Activated T-helper 1 cell treated with anti-CD3 and anti-CD28 coated beads, Interleukin-2, amount 50 U/mL, for 16 hours (primary cell): ENCODE measurements around the gene PCDH9.

Experiments
- DNase-seq, 2 donors: peaks; one replicate each; pipeline ENCODE4 v3.0.0-alpha.2; 2020; ENCODE audit warnings: low read depth in 1 of 2, low spot score in 1 of 2

Gene PCDH9

DNA sequence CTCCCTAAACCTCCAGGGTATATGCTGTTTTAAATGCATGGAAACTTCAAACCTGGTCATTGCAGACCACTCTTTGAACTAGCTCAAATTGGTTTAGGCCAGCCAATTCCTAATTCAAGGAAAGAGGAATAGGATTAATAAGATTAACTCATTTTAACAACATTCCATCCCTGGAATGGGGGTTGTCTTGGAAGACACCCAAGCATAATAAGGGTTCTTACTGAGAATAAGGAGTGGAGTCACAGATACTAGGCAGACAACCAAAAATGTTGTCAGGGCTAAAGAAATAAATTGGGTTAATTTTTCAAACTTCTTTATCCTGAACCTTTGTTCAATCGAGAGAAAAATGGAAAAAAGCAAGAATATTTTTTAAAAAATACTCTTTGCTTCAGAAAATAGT lies 186.2 kb downstream of the PCDH9 start:
- DNase-seq = no peak

DNA sequence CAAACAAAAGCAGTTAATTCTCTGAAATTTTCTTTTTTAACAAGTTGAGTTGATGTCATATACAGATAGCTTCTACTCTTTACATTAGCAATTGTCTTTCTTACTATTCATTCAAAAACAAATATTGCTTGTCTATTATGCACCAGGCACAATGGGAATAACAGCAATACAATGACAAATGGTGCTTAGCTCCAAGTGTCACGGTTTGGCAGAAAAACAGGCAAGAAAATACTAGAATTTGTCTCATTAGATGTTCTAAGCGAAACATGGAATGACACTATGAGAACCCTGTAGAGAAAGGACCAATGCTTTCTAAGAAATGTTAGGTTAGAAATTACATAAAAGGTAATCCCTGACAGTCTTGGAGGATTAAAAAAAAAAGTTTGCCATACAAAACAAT lies 187.6 kb downstream of the PCDH9 start:
- DNase-seq = no peak

DNA sequence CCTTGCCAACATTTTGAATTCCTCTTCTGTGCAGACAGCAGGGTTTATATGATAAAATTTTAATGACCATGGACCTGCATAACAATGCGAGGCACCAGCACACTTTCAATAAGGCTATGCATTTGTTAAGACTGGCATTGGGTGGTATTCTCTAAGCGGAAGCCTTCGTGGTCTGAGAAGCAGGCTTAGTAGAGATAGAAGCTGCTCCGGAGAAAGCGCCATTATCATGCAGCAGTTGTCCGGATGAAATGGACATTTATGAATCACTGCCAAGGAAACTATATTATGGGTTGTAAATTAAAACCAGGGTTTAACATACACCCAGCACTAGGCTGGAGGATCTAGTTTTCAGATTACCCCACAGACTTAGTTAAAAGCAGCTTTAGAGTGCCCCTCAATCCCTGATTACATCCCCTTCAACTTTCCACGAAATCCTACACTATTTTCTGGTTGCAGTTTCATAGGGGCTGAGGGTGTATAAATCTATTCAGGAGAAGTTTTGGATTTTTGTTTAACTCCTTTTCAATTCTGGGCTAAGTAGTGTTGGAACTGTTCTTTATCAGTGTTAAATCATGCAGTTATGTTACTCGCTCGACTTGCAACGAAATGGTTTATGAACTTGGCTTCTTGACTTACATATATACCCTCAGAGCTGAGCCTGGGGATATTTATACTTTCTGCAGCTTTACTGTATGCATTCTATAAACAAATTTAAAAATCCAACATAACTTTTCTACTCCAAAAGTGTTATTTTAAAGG lies 193.3 kb downstream of the PCDH9 start:
- no peak for DNase-seq

DNA sequence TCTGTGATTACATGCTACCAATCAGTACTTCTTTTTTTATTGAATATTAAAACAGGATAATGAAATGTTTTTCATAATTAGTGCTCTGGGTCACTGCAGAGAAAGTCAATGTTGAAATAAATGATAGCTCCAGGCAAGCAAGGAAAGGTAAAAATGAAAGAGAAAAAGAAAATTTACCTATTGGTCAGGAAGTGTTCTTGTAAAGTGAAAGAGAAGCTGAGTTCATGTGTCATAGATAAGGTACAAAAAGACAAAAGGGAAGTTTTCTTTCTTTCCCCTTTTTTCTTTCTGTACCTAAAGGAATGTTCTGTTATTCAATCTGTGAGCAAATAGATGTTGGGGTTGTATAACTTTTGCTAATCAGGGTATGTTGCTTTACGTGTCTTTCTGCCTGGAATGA lies 197.0 kb downstream of the PCDH9 start:
- no peak for DNase-seq

DNA sequence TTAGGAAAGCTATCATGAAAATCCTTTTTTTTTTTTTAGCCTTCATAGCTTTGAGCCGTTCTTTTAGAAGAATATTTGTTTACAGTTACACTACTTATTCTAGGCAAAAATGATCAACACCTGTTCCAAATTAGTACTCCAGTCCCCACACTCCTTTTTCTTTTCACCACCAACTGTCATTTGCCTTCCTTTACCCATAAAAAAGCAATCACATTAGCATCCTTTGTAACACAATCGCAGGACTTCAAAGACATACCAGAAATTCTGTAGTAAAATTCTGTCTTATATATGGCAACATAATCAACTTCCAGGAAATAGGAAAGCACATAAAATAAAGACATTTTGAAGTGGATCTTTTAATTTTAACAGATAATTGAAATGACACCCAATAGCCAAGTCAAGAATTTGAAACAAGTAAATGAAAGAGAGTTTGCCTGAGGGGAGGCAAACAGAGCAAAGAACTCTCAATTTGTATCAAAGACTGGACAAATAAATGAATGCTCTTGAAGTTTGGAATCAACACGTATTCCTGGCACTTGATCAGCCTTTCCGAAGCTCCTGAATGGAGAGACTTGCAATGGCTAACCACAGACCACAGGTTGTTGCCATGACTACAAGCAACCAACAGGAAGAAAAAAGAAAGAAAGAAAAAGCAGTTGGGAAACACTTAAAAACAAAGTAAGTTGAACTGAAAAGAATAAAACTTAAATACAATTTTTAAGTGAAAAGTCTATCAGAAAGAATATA lies 206.8 kb downstream of the PCDH9 start:
- DNase-seq = no peak

DNA sequence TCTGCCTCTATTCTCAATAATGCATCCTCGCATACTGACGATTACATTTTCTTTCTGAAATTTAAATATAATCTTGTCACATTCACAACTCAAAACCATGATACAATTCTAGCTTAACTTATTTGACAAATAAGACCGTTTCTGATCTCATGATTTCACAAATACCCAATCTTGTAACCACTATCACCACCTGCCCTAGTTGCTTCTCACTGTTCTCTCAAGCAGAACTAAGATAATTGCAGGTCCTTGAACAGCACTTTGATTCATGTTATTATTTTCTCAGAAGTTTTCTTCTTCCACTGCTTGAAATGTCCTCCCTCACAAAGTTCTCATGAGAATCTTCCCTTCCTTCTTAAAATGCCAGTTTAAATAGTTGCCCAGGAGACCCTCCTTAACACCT lies 211.4 kb downstream of the PCDH9 start:
- DNase-seq = no peak

DNA sequence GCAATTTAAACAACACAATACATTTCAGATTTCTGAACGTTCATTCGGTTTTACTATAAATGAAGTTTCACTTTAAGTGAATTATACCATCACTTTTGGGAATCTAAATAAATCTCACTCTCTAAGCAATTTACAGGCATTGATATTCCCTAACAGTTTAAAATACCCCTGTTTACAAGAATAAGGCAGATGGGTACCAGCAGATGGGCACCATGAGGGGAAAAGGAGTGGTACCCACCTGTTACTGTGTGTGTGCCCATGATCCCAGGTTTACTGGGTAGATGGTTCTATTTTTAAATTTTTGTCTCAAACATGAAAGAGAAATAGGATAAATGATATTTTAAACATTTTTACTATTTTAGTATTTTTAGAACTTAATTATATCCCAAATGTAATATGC lies 212.9 kb downstream of the PCDH9 start:
- no peak for DNase-seq

DNA sequence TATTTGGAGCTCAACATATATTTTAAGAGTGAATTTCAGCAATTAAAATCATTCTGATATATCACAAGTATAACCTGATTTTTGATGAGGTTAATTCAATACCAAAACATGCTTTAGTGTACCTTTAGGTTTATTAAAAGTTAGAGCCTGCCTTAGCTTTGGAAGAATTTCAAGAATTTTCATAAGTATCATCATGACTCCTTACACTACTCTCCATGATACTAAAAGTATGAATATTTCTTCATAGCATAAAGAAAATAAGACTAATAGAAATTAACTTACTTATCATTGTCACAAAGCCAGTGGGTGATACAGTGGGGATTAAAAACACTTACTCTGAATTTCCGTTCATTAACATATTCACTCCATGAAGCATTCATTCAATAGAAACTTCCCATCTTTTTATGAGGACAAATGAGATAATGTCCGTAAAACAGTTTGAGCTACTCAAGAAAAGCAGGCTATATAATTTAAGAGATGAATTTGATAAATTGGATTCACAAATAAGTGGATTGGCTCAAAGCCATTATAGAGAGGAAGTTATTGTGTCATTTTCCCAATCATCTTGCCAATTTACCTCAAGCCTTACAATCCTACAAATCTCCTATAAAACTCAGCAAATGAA lies 214.0 kb downstream of the PCDH9 start:
- DNase-seq = no peak

DNA sequence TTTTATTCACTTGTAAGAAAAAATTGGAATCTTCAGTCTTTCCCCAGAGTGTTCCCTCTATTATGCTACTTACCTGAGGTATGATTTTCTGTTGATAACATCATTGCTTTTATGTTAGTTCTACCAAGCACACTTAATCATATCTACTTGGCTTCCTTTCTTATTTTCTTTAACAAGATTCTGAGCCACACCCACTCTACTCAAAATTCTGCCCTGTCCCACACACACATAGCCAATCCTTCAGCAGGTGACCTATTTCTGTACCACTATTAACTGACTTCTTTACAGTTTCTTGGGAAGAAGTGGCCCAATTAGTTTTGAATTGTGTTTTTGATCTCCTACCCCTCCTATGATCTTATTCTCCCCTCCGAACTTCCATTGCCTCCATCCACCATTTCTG lies 215.7 kb downstream of the PCDH9 start:
- no peak for DNase-seq

DNA sequence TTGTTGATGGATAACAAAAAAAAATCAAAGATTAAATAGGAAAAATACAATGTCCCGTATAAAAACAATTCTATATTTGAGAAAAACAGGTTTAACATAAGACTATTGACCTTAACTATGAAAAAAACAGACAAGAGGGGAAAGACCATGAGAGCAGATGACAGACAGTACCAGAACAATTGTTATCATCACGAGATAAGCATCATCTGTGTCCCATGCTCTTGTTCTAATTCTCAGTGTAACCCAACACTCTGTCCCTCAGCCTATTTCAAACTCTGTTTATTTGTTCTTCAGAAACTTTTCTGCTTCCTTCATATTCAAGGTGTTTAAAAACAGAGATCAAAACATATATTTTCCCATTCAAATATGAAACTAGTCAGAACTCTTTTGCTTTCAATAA lies 216.4 kb downstream of the PCDH9 start:
- DNase-seq = no peak

DNA sequence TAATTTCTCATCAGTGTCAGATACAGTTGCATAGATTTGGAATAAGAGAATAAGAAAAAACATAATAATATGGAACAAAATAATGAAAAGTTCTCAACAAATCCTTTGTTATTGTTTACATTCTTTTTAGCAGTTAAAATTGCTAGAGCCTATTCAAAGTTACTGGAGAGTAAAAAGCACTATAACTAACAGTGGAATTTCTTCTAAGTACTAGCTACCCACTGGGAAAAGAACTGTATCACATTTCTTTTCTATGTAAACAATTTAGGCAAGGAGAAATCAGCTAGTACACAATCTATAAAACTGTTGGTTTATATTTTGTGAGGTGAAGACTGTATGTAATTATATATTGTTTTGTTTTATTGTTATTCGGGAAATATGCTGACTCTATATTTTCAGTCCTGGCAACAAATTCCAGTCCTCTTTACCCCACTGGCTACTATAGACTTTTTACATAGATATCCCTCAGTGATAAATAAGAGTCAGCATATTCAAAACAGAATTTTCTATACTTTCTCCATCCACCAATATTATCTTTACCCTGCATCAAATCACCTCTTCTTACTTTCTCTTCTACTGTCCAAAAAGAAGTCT lies 222.0 kb downstream of the PCDH9 start:
- DNase-seq = no peak

DNA sequence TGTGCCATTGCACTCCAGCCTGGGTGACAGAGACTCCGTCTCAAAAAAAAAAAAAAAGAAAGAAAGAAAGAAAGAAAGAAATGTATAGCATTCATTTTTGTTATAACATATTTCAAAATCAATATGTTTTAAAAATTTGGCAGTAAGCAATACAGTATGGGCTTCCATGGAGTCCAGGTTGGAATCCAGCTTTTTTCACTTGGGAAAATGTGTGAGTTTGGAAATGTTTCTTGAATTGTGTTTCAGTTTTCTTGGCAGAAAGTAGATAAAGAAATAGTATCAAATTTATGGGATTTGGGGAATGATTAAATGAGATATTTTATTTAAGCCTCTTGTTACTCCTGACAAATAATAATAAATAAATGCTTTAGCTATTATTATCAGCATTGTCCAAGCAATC lies 225.6 kb downstream of the PCDH9 start:
- no peak for DNase-seq

DNA sequence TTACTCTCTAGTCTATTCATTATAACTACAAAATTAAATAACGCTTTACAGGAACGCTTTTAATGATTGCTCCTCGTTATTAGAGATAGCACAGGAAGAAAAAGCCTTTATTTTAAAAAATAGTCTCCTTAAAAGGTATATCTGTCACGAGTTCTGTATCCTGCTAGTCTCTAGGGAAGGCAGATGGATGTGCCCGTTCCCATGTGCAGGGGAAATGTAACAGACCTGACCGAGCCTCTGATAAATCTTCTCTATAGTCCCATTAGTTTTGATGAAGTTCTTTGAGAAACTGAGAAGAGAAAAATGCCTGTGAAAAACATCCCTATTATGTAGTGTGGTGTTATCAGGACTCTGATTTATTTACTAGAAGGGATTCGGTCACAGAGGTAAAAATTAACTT lies 226.4 kb downstream of the PCDH9 start:
- DNase-seq = no peak

DNA sequence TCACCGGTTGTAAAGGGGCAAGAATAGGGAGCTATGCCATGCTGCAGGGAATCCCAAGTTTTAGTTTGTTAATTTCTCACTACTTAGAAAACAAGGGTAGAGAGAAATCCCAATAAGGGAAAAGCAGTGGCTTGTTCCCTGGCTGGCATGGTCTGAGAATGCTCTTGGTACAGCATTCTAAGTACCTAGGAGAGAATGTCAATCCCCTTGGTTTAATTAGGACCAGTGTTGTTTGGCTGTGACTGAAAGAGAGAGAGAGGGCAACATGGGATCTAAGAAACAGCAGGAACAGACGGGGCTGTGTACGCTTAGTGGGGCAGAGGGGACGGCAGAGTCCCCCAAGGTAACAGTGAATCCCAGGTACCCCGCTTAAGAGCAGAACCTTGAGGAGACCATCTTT lies 228.8 kb downstream of the PCDH9 start:
- no peak for DNase-seq

DNA sequence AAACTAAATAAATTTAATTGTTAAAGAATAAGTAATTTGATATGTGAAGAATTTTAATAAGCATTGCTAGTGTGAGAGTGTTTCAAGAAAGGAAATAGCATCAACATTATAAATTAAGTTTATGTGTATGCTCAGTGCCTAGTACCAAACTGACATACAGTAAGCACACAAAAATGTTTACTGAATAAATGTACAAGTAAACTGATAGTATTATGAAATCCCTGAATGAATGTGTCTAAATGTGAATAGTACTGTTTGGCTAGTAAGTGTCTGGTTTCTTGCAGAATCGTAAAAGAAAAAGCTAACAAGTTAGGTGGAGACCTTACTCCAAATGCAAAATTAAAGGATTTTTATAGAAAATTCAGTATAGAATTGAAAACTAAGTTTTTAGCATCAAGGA lies 233.6 kb downstream of the PCDH9 start:
- DNase-seq = no peak

DNA sequence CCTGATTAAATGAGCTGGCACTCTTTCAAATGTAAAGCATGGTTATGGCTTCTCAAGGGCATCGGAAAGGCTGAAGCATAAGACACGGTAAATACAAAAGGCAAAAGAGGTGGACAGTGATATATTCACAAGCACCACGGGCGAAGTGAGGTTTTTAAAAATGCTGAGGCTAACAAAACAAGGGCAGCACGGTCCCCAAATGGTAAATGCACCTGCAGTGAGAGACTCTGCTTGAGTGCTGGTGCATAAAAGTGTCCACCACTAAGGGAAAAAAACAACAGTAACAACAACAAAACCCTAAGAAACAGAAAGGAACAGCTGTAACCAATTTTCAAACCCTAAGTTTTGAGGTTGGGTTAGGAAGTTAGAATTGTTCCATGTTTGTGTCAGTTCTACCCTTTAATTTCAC lies 234.9 kb downstream of the PCDH9 start:
- no peak for DNase-seq

DNA sequence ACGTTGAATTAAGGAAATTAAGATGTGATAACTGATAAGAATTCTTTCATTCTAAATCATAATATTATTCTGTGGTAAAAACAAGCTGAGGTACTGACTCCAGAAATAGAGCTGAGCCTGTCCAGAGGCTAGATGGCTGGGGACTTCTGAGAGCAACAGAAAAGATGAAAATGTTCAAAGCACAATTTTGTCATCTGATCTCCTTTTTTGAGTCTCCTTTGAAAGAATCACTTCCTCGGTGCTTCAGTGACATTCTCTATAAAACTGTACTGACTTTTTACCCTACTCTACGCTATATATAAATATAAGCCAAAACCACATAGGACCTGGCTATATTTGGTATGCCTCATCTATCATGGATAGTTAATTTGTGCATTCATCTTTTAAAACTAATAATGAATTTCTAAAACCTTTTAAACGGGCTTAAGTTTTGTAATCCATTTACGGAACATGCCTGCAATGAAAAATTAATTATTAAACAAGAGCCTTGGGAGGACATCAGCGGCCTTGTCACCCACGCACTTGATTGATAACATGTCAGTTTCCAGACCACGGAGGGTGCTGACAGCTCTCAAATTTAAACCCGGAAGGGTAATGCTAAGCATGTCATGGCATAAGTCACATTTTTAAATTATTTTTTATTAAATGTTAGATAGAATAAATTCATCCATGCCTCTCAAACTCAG lies 235.5 kb downstream of the PCDH9 start:
- no peak for DNase-seq

DNA sequence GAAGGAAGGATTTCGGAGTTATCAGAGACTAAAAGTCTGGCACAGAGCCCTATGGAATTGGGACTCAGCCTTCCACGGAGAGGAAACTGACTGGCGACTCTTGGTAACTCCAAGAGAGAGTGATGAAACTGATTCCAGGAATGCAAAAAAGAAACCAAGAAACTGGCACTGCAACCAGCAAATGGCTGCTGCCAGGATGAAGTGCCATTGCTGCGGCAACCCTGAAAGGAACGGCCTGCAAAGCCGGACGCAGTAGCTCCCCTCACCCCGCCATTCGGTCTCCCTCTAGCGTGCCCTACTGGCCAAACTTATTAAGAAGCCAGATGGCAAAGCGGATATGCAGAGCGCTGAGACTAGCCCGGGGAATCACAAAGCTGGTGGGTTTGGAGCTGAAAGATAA lies 236.0 kb downstream of the PCDH9 start:
- DNase-seq = no peak

DNA sequence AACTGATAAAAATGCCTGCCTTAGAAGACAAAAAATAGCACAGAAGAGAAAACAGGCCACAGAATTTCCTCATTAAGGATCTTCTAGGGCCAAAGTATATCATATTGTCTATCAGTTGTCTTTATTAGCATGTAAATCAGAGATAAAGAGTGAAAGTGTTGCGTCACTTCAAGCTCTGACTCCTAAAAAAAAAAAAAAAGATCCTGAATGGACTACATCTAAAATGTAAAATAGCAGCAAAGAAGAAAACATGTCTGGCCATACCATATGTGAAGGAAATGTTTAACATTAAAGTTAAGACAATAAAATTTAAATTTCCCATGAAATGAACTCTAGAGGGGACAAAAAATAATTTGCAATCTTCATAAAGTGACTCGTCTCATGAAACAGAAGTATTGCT lies 237.4 kb downstream of the PCDH9 start:
- DNase-seq = no peak

DNA sequence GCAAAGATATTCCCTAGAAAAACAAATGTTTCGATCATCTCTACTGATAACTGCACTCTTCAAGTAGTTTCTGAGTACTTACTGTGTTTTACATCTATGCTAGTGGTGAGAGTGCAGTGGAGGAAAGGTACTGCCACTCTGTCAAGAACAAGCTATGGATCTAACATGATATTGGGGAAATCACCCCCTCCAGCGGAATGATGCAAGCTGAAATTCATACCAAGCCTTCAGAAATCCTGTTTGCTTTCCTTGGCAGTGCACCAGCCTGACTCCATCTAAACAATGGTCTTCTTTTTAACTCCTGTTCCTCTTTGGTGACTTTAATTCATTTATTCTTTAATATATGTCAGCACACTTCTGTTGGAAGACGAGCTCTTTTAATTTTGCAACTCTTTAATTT lies 238.0 kb downstream of the PCDH9 start:
- no peak for DNase-seq

DNA sequence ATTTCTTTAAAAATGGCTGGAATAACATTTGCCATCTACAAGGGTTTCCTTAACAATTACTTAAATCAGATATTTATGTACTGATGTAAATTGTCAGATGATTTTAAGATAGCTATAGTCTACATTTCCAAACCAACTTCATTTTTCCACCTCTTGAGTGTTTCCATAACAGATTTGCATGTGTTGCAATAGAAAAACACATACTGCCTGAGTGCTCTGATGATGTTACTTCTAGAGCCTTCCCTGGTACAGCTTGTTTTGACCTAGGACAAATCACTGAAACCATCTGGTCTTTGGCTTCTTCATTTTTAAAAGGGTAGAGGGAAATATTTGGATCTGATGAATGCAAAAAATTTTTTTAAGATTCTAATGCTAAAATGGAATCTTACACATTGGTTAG lies 245.9 kb downstream of the PCDH9 start:
- DNase-seq = no peak

DNA sequence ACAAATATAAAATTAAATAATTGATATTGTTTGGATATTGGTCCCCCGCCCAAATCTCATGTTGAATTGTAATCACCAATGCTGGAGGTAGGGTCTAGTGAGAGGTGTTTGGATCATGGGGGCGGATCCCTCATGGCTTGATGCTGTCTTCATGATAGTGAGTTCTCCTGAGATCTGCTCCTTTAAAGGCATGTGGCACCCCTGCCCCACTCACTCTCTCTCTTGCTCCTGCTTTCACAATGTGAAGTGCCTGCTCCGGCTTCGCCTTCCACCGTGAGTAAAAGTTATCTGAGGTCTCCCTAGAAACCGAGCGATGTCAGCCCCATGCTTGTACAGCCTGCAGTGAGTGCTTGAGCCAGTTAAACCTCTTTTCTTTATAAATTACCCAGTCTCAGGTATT lies 248.2 kb downstream of the PCDH9 start:
- no peak for DNase-seq
